HUES48 (cell line): Measurements from ENCODE around the gene PCNA.
"Not testable (repeated sequence)": the region's sequence is repeated elsewhere in the genome, so short reads cannot be mapped to it uniquely, and the experiment has no call there.

Experiments used
- H3K27ac ChIP-seq: one replicate; pipeline ENCODE4 v1.7.0; 2013; ENCODE audit warnings: low read depth, low read length, inconsistent platforms
- H3K27me3 ChIP-seq: 2 replicates; pipeline ENCODE4 v1.6.1; 2013; ENCODE audit warnings: mild to moderate bottlenecking, low read length; ENCODE audit not compliant: control insufficient read depth, insufficient read depth
- H3K36me3 ChIP-seq: 2 replicates; pipeline ENCODE4 v1.6.1; 2013; ENCODE audit warnings: low read length; ENCODE audit not compliant: control insufficient read depth, insufficient read depth
- H3K4me1 ChIP-seq: 2 replicates; pipeline ENCODE4 v1.6.1; 2013; ENCODE audit warnings: mild to moderate bottlenecking, low read length; ENCODE audit not compliant: control insufficient read depth, insufficient read depth
- H3K4me3 ChIP-seq: 2 replicates; pipeline ENCODE4 v1.5.1; 2013; ENCODE audit warnings: mild to moderate bottlenecking, low read depth, low read length
- H3K9ac ChIP-seq: 2 replicates; pipeline ENCODE4 v1.6.1; 2013; ENCODE audit warnings: mild to moderate bottlenecking, low read depth, low read length, moderate library complexity
- H3K9me3 ChIP-seq: 2 replicates; pipeline ENCODE4 v1.6.1; 2013; ENCODE audit warnings: low read length; ENCODE audit not compliant: control insufficient read depth, insufficient read depth

The PCNA gene

GRCh38 chr20:5074232-5074674 is 45.5 kb downstream of the PCNA start:
- H3K4me3 ChIP-seq, result no peak overlapping the region
- no peak overlapping the region for H3K27ac ChIP-seq
- no peak overlapping the region for H3K9ac ChIP-seq
- H3K36me3 ChIP-seq, result no peaks in the 10 kb centered on the region
- no peaks in the 10 kb centered on the region for H3K9me3 ChIP-seq
- peaks cover 7% of the 10 kb centered on the region; the same call in 1 of the 2 replicates for H3K4me1 ChIP-seq
- no peaks in the 10 kb centered on the region for H3K27me3 ChIP-seq

- H3K27me3 ChIP-seq, result no peaks in the 10 kb centered on the region
- H3K27ac ChIP-seq, result no peak overlapping the region
- H3K4me3 ChIP-seq, result no peak overlapping the region
- no peaks in the 10 kb centered on the region for H3K9me3 ChIP-seq
- H3K9ac ChIP-seq, result no peak overlapping the region
- H3K4me1 ChIP-seq, result peaks cover 7% of the 10 kb centered on the region; the same call in 1 of the 2 replicates
- no peaks in the 10 kb centered on the region for H3K36me3 ChIP-seq
These were observed 46.0 kb downstream of the PCNA start for GRCh38 chr20:5073660-5074231.

- Histone ChIP-seq H3K4me3 (no peak overlapping the region), H3K4me1 (peaks cover 7% of the 10 kb centered on the region; the same call in 1 of the 2 replicates), H3K36me3 (no peaks in the 10 kb centered on the region), H3K9ac (no peak overlapping the region), H3K27ac (no peak overlapping the region), H3K9me3 (no peaks in the 10 kb centered on the region), H3K27me3 (no peaks in the 10 kb centered on the region)
These were observed 46.8 kb downstream of the PCNA start for GRCh38 chr20:5072756-5073659.

- H3K9ac ChIP-seq, H3K27ac ChIP-seq, H3K36me3 ChIP-seq, H3K9me3 ChIP-seq, H3K4me1 ChIP-seq, H3K4me3 ChIP-seq, H3K27me3 ChIP-seq: not testable (repeated sequence)
These were observed 47.8 kb downstream of the PCNA start for GRCh38 chr20:5071942-5072341.

- H3K4me3 ChIP-seq, result no peak overlapping the region
- H3K27ac ChIP-seq, result no peak overlapping the region
- H3K27me3 ChIP-seq, result no peaks in the 10 kb centered on the region
- no peaks in the 10 kb centered on the region for H3K36me3 ChIP-seq
- peaks cover 7% of the 10 kb centered on the region; the same call in 1 of the 2 replicates for H3K4me1 ChIP-seq
- no peaks in the 10 kb centered on the region for H3K9me3 ChIP-seq
- no peak overlapping the region for H3K9ac ChIP-seq
These were observed 49.2 kb downstream of the PCNA start for GRCh38 chr20:5070570-5070969.

GRCh38 chr20:5070081-5070480 is 49.7 kb downstream of the PCNA start:
- Histone ChIP-seq H3K27ac (no peak overlapping the region), H3K4me3 (no peak overlapping the region), H3K36me3 (no peaks in the 10 kb centered on the region), H3K9me3 (no peaks in the 10 kb centered on the region), H3K4me1 (peaks cover 7% of the 10 kb centered on the region; the same call in 1 of the 2 replicates), H3K27me3 (no peaks in the 10 kb centered on the region), H3K9ac (no peak overlapping the region)

- H3K27ac ChIP-seq, result no peak overlapping the region
- no peak overlapping the region for H3K4me3 ChIP-seq
- no peaks in the 10 kb centered on the region for H3K27me3 ChIP-seq
- peaks cover 7% of the 10 kb centered on the region; the same call in 1 of the 2 replicates for H3K4me1 ChIP-seq
- H3K36me3 ChIP-seq, result no peaks in the 10 kb centered on the region
- no peaks in the 10 kb centered on the region for H3K9me3 ChIP-seq
- H3K9ac ChIP-seq, result no peak overlapping the region
These were observed 50.5 kb downstream of the PCNA start for GRCh38 chr20:5069141-5069806.

GRCh38 chr20:5067877-5068645 is 51.7 kb downstream of the PCNA start:
- H3K27me3 ChIP-seq, result no peaks in the 10 kb centered on the region
- no peaks in the 10 kb centered on the region for H3K4me1 ChIP-seq
- H3K4me3 ChIP-seq, result no peak overlapping the region
- no peaks in the 10 kb centered on the region for H3K36me3 ChIP-seq
- no peak overlapping the region for H3K9ac ChIP-seq
- no peak overlapping the region for H3K27ac ChIP-seq
- no peaks in the 10 kb centered on the region for H3K9me3 ChIP-seq

- Histone ChIP-seq H3K27me3 (no peaks in the 10 kb centered on the region), H3K36me3 (no peaks in the 10 kb centered on the region), H3K4me1 (no peaks in the 10 kb centered on the region), H3K27ac (no peak overlapping the region), H3K9me3 (no peaks in the 10 kb centered on the region), H3K9ac (no peak overlapping the region), H3K4me3 (no peak overlapping the region)
These were observed 53.8 kb downstream of the PCNA start for GRCh38 chr20:5065879-5066383.

- Histone ChIP-seq H3K36me3 (no peaks in the 10 kb centered on the region), H3K27ac (no peak overlapping the region), H3K9ac (no peak overlapping the region), H3K4me3 (no peak overlapping the region), H3K27me3 (no peaks in the 10 kb centered on the region), H3K9me3 (no peaks in the 10 kb centered on the region), H3K4me1 (no peaks in the 10 kb centered on the region)
These were observed 54.4 kb downstream of the PCNA start for GRCh38 chr20:5065166-5065878.
